Measurements from ENCODE around the gene TMEM129.

TMEM129 gene

GRCh38 chr4:1666391-1666790 lies 54.7 kb downstream of the TMEM129 start:
- H3K36me3 Mint-ChIP-seq, result no peaks in the 10 kb centered on the region
- H3K9me3 Mint-ChIP-seq (ENCODE audit: low read depth), result no peaks in the 10 kb centered on the region
- no peaks in the 10 kb centered on the region for H3K4me1 Mint-ChIP-seq (ENCODE audit: low read depth)
- no peak overlapping the region for H3K27ac Mint-ChIP-seq
- H3K27me3 Mint-ChIP-seq, result no peaks in the 10 kb centered on the region
- H3K4me3 Mint-ChIP-seq, result no peak overlapping the region

Measured in activated naive CD8-positive, alpha-beta T cell (primary cell).